ENCODE measurements around the gene KLHDC4.
A peak's percentile ranks its signal among the peaks of the same experiment; 100 is the strongest.

The KLHDC4 gene

GRCh38 chr16:87666919-87667318 is 98.9 kb downstream of the KLHDC4 start:
- no peak for DNase-seq (ENCODE audit: low read depth)
- TF ChIP-seq POLR2A (IDR thresholded peaks at IDR 0.05; ENCODE audit: extremely low read depth, insufficient read length), result no peak
- TF ChIP-seq CTCF (IDR thresholded peaks at IDR 0.05; ENCODE audit: low read depth, low read length), result no peak
- no peak overlapping the region for H3K4me3 ChIP-seq (ENCODE audit: low read depth, low read length)

GRCh38 chr16:87665193-87665592 is 100.6 kb downstream of the KLHDC4 start:
- DNase-seq (ENCODE audit: low read depth), result no peak
- no peak for TF ChIP-seq MYC (IDR thresholded peaks at IDR 0.05; ENCODE audit: low read depth, low read length)
- TF ChIP-seq MAX (IDR thresholded peaks at IDR 0.05; ENCODE audit: low read depth, low read length), result no peak
- no peak for TF ChIP-seq CTCF (IDR thresholded peaks at IDR 0.05; ENCODE audit: low read depth, low read length)
- TF ChIP-seq POLR2A (IDR thresholded peaks at IDR 0.05; ENCODE audit: extremely low read depth, insufficient read length), result no peak
- no peak overlapping the region for H3K4me3 ChIP-seq (ENCODE audit: low read depth, low read length)

GRCh38 chr16:87664792-87665191 is 101.0 kb downstream of the KLHDC4 start:
- DNase-seq (ENCODE audit: low read depth), result no peak
- TF ChIP-seq CTCF (IDR thresholded peaks at IDR 0.05; ENCODE audit: low read depth, low read length), result no peak
- TF ChIP-seq MAX (IDR thresholded peaks at IDR 0.05; ENCODE audit: low read depth, low read length), result no peak
- TF ChIP-seq MYC (IDR thresholded peaks at IDR 0.05; ENCODE audit: low read depth, low read length), result no peak
- TF ChIP-seq POLR2A (IDR thresholded peaks at IDR 0.05; ENCODE audit: extremely low read depth, insufficient read length), result no peak
- H3K4me3 ChIP-seq (ENCODE audit: low read depth, low read length), result no peak overlapping the region

GRCh38 chr16:87662254-87663204 is 103.3 kb downstream of the KLHDC4 start:
- H3K4me3 ChIP-seq (ENCODE audit: low read depth, low read length), result no peak overlapping the region
- no peak for DNase-seq (ENCODE audit: low read depth)
- TF ChIP-seq CTCF (IDR thresholded peaks at IDR 0.05; ENCODE audit: low read depth, low read length) (peak; percentile 15), MAX (IDR thresholded peaks at IDR 0.05; ENCODE audit: low read depth, low read length) (no peak), MYC (IDR thresholded peaks at IDR 0.05; ENCODE audit: low read depth, low read length) (no peak), POLR2A (IDR thresholded peaks at IDR 0.05; ENCODE audit: extremely low read depth, insufficient read length) (no peak)

GRCh38 chr16:87661561-87661960 is 104.2 kb downstream of the KLHDC4 start:
- no peak overlapping the region for H3K4me3 ChIP-seq (ENCODE audit: low read depth, low read length)
- TF ChIP-seq CTCF (IDR thresholded peaks at IDR 0.05; ENCODE audit: low read depth, low read length) (peak; percentile 36), MAX (IDR thresholded peaks at IDR 0.05; ENCODE audit: low read depth, low read length) (peak; percentile 88), MYC (IDR thresholded peaks at IDR 0.05; ENCODE audit: low read depth, low read length) (peak; percentile 67), POLR2A (IDR thresholded peaks at IDR 0.05; ENCODE audit: extremely low read depth, insufficient read length) (no peak)
- peak; percentile 96 for DNase-seq (ENCODE audit: low read depth)
